GM12872 (cell line): ENCODE data around the gene TMEM97.

ENCODE experiments used
- TF ChIP-seq, protein P1 (sequence below): IDR thresholded peaks from 3 replicates; pipeline ENCODE4 v1.5.1; 2011; ENCODE audit warnings: low read depth, mild to moderate bottlenecking, low read length, moderate library complexity; ENCODE audit not compliant: insufficient read depth

The TMEM97 gene

DNA sequence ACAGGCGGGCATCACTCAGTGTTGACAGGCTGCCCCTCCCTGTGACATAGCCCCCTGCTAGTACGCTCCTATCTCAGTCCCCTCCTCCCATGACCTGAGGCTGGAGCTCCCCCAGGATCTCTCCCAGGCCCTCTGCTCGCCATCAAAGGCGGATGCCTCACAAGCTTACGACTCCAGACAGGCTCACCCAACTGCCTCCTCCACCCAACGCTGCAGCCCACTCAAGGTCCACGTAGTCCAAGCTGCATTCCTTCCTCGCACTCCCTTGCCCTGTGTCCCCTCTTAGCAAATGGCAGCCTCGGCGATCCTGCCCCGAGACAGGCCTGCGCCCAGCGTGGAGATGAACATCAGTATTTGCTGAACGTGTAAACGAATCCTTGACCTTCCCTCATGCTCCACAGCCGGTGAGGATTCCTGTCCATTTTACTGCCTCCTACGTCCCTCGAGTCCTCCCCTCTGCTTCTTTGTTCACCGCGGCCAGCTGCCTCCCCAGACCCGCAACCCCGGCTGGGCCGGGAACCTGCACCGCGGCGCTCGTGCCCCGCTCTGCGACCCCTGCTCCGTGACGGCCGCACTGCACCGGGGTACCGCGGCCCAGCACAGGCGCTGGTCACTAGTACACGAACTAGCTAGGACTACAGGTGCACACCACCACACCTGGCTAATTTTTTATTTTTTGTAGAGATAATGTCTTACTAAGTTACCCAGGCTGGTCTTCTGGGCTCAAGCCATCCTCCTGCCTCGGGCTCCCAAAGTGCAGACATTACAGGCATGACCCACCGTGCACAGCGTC lies 838 bp upstream of the TMEM97 start:
- TF ChIP-seq, protein P1, sequence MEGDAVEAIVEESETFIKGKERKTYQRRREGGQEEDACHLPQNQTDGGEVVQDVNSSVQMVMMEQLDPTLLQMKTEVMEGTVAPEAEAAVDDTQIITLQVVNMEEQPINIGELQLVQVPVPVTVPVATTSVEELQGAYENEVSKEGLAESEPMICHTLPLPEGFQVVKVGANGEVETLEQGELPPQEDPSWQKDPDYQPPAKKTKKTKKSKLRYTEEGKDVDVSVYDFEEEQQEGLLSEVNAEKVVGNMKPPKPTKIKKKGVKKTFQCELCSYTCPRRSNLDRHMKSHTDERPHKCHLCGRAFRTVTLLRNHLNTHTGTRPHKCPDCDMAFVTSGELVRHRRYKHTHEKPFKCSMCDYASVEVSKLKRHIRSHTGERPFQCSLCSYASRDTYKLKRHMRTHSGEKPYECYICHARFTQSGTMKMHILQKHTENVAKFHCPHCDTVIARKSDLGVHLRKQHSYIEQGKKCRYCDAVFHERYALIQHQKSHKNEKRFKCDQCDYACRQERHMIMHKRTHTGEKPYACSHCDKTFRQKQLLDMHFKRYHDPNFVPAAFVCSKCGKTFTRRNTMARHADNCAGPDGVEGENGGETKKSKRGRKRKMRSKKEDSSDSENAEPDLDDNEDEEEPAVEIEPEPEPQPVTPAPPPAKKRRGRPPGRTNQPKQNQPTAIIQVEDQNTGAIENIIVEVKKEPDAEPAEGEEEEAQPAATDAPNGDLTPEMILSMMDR, result no peak

DNA sequence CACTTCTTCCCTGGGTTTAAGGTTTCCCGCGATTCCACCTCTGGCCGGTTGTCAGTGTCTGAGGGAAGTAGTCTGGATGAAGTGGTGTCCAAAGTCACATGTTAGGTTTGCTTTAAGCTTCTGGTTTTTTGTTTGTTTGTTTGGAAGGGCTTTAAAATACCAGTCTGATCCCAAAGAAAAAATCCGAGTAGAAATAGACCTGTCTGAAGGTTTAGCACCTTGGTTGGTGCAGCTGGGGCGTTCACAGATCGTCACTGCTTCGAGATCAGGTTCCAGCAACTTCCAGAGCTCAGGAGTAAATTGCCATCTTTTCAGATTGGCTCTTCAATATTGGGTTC lies 567 bp downstream of the TMEM97 start:
- TF ChIP-seq, protein P1, result no peak

DNA sequence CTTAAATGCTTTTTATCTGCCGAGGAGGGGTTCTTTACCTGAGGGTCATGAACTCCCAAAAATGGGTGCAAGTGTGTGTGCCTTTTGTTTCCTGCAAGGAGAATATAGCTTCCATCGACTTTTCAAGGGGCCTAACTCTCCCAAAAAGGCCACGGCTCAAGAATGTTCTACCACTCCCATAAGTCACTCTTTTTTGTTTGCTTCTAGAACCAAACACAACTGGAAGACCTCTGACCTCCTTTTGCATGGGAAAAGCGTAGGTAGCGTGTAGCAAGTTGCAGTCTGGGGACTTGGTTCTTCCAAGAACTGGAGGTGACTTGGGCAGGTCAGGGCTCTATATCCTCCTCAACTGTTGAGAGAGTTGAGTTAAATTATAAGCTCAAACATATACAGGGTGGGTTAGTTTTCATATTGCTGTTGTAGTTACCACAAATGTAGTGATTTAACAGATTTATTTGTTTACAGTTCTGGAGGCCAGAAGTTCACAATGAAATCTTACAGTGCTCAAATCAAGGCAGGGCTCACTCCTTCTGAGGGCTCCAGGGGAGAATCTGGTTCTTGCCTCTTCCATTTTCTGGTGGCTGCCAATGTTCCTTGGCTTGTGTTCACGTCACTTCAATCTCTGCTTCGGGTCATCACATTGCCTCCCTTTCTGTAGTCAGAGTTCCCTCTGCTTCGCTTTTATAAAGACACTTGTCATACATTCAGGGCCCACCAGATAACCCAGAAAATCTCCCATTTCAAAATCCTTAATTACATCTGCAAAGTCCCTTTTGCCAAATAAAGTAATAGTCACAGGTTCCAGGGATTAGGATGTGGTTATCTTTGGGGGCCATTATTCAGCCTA lies 1.4 kb downstream of the TMEM97 start:
- TF ChIP-seq, protein P1, result no peak

DNA sequence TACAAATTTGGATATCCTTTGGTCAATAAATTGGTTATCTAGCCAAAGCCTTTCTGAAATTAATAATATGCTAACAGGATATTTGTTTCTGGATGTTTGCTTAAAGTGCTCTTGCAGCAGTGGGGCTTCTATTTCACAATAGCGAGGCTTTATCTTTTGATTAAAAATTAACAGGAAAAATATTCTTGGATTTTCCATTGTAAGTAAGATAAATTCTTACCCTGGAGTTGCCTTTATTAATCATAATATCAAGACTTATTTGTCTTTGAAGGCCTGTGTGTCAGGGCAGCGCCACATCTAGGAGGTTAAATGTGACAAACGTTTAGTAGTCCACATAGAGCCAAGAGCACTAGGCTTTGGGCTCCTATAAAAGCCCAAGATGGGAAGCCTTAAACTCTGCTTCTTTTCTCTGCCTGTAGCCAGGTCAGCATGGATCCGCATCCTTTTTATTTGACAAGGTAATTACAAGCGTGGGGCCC lies 5.3 kb downstream of the TMEM97 start:
- TF ChIP-seq, protein P1, result no peak

DNA sequence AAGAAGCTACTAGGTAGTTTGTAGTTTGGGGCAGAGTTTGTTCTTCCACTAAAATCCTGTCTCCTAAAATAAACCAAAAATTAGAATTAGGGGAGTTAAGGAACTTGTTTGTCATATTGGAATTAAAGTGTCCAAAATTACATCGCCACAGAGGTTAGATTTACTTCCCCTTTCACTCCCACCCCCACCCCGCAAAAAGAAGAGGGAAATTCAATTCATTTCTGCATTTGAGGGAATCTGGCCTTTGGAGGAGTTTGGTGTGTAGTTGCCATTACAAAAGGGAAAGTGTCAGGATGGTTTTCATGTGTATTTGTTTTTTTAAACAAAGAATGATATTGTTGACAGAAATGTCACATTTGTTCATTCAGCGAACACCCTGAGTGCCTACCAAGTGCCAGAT lies 5.8 kb downstream of the TMEM97 start:
- TF ChIP-seq, protein P1, result no peak

DNA sequence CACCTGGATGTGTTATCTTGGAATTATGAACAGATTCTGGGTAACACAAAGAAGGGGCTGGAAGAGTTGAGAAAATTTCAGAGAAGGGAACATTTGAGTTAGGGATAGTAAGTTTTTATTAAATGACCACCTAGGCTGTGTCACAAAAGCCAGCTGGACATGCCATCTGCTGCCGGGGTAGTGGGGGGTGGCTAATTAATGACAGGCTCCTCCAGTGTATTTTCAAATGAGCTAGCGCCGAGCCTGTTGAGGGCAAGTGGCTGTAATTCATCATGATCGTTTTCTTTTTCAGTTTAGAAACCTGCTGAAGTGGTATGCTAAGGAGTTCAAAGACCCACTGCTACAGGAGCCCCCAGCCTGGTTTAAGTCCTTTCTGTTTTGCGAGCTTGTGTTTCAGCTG lies 6.2 kb downstream of the TMEM97 start:
- TF ChIP-seq, protein P1, result no peak

DNA sequence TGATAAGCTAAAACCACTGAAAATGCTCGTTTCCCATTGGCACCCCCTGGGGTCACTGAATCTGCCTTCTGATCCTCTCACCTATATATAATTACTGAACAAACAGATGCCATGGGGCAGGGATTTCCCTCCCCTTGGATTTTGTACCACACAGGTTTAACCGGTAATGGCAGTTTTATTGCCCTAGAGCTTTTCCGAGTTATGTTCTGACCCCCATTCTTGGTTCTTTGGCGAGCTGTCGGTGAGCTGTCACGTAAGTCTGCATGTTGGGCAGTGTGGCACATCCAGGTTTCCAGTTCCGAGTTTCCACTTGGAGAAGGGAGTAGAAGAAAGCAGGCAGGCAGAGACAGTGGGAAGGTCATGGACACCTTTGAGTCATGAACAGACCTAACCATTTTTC lies 7.1 kb downstream of the TMEM97 start:
- TF ChIP-seq, protein P1, result no peak
